Measurements from ENCODE around the gene KLHL22. TPM values are rescaled to one million over a fixed set of nuclear protein-coding genes. Genes with fewer than 3 reads are reported as not detected.

KLHL22 gene
- total and polyA plus RNA-seq, 2 of the 13 experiments (the other 11 are each of a cell fraction or from before 2014, with no cell fraction given) = 10.9 to 14.8 TPM

GRCh38 chr22:20393705-20394476 lies 101.7 kb downstream of the KLHL22 start, which contains the start of gene ZNF74 (continued):
- TF ChIP-seq ZHX2 (IDR thresholded peaks at IDR 0.05; ENCODE audit: low read depth) = no peak
- TF ChIP-seq ZHX2 (CRISPR knock-in tag; IDR thresholded peaks at IDR 0.05; ENCODE audit: borderline replicate concordance) = 0 out of 2 replicates have a peak, but pooled peaks have one; percentile 66
- TF ChIP-seq ZMYM2 (CRISPR knock-in tag; IDR thresholded peaks at IDR 0.05) = no peak; the same call in 1 of the 2 replicates
- TF ChIP-seq, protein P1, sequence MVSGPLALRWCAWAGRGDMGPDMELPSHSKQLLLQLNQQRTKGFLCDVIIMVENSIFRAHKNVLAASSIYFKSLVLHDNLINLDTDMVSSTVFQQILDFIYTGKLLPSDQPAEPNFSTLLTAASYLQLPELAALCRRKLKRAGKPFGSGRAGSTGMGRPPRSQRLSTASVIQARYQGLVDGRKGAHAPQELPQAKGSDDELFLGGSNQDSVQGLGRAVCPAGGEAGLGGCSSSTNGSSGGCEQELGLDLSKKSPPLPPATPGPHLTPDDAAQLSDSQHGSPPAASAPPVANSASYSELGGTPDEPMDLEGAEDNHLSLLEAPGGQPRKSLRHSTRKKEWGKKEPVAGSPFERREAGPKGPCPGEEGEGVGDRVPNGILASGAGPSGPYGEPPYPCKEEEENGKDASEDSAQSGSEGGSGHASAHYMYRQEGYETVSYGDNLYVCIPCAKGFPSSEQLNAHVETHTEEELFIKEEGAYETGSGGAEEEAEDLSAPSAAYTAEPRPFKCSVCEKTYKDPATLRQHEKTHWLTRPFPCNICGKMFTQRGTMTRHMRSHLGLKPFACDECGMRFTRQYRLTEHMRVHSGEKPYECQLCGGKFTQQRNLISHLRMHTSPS (CRISPR knock-in tag; IDR thresholded peaks at IDR 0.05; ENCODE audit: low read depth) = no peak
- no peak for TF ChIP-seq SMC3 (IDR thresholded peaks at IDR 0.05; ENCODE audit: low read length)
- TF ChIP-seq RBM39 (IDR thresholded peaks at IDR 0.05; ENCODE audit: low read depth, low read length, poor library complexity, severe bottlenecking) = no peak
- TF ChIP-seq TCF7L2 (IDR thresholded peaks at IDR 0.05; ENCODE audit: low read depth, low read length) = no peak
- TF ChIP-seq ZBTB44 (CRISPR knock-in tag; IDR thresholded peaks at IDR 0.05) = no peak
- TF ChIP-seq SMAD3 (CRISPR knock-in tag; IDR thresholded peaks at IDR 0.05) = 0 out of 2 replicates have a peak, but pooled peaks have one; percentile 36
- no peak; the same call in 1 of the 2 replicates for TF ChIP-seq ZNF558 (CRISPR knock-in tag; IDR thresholded peaks at IDR 0.05; ENCODE audit: borderline replicate concordance)
- peak; percentile 55 for TF ChIP-seq ZBTB14 (CRISPR knock-in tag; IDR thresholded peaks at IDR 0.05)
- peak; percentile 82; the same call in 1 of the 2 replicates for TF ChIP-seq EEA1 (CRISPR knock-in tag; IDR thresholded peaks at IDR 0.05; ENCODE audit: borderline replicate concordance)
- TF ChIP-seq MLLT10 (CRISPR knock-in tag; IDR thresholded peaks at IDR 0.05) = no peak
- peak; percentile 53 for TF ChIP-seq GATAD1 (CRISPR knock-in tag; IDR thresholded peaks at IDR 0.05)
- TF ChIP-seq, protein P2, sequence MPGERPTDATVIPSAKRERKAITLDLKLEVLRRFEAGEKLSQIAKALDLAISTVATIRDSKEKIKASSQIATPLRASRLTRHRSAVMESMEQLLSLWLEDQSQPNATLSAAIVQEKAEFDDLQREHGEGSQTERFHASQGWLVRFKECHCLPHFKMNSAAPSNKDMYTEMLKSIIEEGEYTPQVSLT (CRISPR knock-in tag; IDR thresholded peaks at IDR 0.05; ENCODE audit: borderline replicate concordance, low read depth) = no peak
- TF ChIP-seq MTF2 (CRISPR knock-in tag; IDR thresholded peaks at IDR 0.05; ENCODE audit: borderline replicate concordance) = no peak
- TF ChIP-seq ZFP82 (CRISPR knock-in tag; IDR thresholded peaks at IDR 0.05; ENCODE audit: borderline replicate concordance) = no peak
- no peak for TF ChIP-seq ZNF20 (CRISPR knock-in tag; IDR thresholded peaks at IDR 0.05)

All from HepG2 (cell line).